HepG2 (cell line): ENCODE results near the gene UTS2R. TPM values are rescaled to one million over a fixed set of nuclear protein-coding genes. Genes with fewer than 3 reads are reported as not detected.

Source experiments
- CEBPZ ChIP-seq: IDR thresholded peaks from 2 replicates; pipeline ENCODE4 v1.6.1; 2012; ENCODE audit warnings: low read length, improper control_type of control experiment
- CREB3 ChIP-seq: sonication (generic); formaldehyde crosslinking; IDR thresholded peaks from 2 replicates; pipeline ENCODE4 v1.5.0; 2020; ENCODE audit warnings: missing genetic modification reagents
- E2F2 ChIP-seq: sonication (generic); formaldehyde crosslinking; IDR thresholded peaks from 2 replicates; pipeline ENCODE4 v1.4.0; 2020; ENCODE audit warnings: missing genetic modification reagents, borderline replicate concordance
- MXI1 ChIP-seq: IDR thresholded peaks from 3 replicates; pipeline ENCODE4 v1.6.1; 2012; ENCODE audit warnings: low read depth, low read length, inconsistent platforms, borderline replicate concordance
- NFIB ChIP-seq: sonication (generic); formaldehyde crosslinking; IDR thresholded peaks from 2 replicates; pipeline ENCODE4 v1.9.0; 2021; ENCODE audit warnings: missing genetic modification reagents, mild to moderate bottlenecking, borderline replicate concordance
- PRMT3 ChIP-seq: sonication (generic); formaldehyde crosslinking; IDR thresholded peaks from 2 replicates; pipeline ENCODE4 v1.8.1; 2022; ENCODE audit warnings: low read depth, mild to moderate bottlenecking, moderate library complexity, missing genetic modification reagents, borderline replicate concordance
- RELA ChIP-seq: sonication (generic); formaldehyde crosslinking; IDR thresholded peaks from 2 replicates; pipeline ENCODE4 v1.4.0; 2020; ENCODE audit warnings: missing genetic modification reagents
- SIN3B ChIP-seq: fragments of 150-350 bp; IDR thresholded peaks from 2 replicates; pipeline ENCODE4 v1.6.1; 2014; ENCODE audit warnings: low read length
- SMAD1 ChIP-seq: sonication (generic); formaldehyde crosslinking; IDR thresholded peaks from 2 replicates; pipeline ENCODE4 v1.4.0; 2020; ENCODE audit warnings: missing genetic modification reagents, low read depth, mild to moderate bottlenecking, borderline replicate concordance
- SNAPC5 ChIP-seq: sonication (generic); formaldehyde crosslinking; IDR thresholded peaks from 2 replicates; pipeline ENCODE4 v1.8.1; 2023; ENCODE audit warnings: mild to moderate bottlenecking, missing genetic modification reagents, borderline replicate concordance
- SRSF1 ChIP-seq: fragments of 200-400 bp; formaldehyde crosslinking; optimal IDR thresholded peaks from 2 replicates; pipeline ENCODE3; 2017; ENCODE audit warnings: mild to moderate bottlenecking, low read depth, low read length, moderate library complexity
- TBL1XR1 ChIP-seq: fragments of 150-350 bp; IDR thresholded peaks from 2 replicates; pipeline ENCODE4 v1.6.1; 2014; ENCODE audit warnings: borderline replicate concordance, low read length; ENCODE audit not compliant: partially characterized antibody
- ZNF274 ChIP-seq: sonication (generic); formaldehyde crosslinking; IDR thresholded peaks from 2 replicates; pipeline ENCODE4 v1.5.1; 2020; ENCODE audit warnings: mild to moderate bottlenecking, missing genetic modification reagents
- ZNF292 ChIP-seq: sonication (generic); formaldehyde crosslinking; IDR thresholded peaks from 2 replicates; pipeline ENCODE4 v1.8.1; 2022; ENCODE audit warnings: mild to moderate bottlenecking, low read depth, missing genetic modification reagents, borderline replicate concordance
- ZNF512B ChIP-seq: sonication (generic); formaldehyde crosslinking; IDR thresholded peaks from 2 replicates; pipeline ENCODE4 v1.5.1; 2020; ENCODE audit warnings: missing genetic modification reagents, mild to moderate bottlenecking, borderline replicate concordance
- ZNF614 ChIP-seq: IDR thresholded peaks from 2 replicates; pipeline ENCODE4 v1.6.1; 2018; ENCODE audit warnings: missing biosample characterization, missing genetic modification reagents, inconsistent platforms, borderline replicate concordance
- polyA plus RNA-seq, 8 experiments: library from polyadenylated mRNA; depleted of rRNA in 3 of 8; stranded (reverse) in 7 of 8; unstranded in 1 of 8; fragments of >200 nt; fragmentation: Illumina TruSeq in 4 of 8; extraction: Trizol in 4 of 8; gene quantifications; 2 replicates each; pipeline versions ENCODE4 v1.2.1 to v1.2.3, GENCODE V29; 2011 to 2016; ENCODE audit warnings: low read depth in 4 of 8, missing spikeins in 1 of 8, mixed read lengths in 1 of 8; ENCODE audit not compliant: insufficient read depth in 1 of 8
- total RNA-seq, 5 experiments: library from RNA; depleted of rRNA; stranded (reverse); fragments of >200 nt; fragmentation: Illumina TruSeq; extraction: Trizol; gene quantifications; 2 replicates each; pipeline ENCODE4 v1.2.3, GENCODE V29; 2016; ENCODE audit warnings: low read depth in 1 of 5

Gene UTS2R
- total and polyA plus RNA-seq, 2 of the 13 experiments (the other 11 are each of a cell fraction or from before 2014, with no cell fraction given) = 0.13 to 0.15 TPM

- TF ChIP-seq ZNF512B (CRISPR knock-in tag) (no peak), SNAPC5 (0 out of 2 replicates have a peak, but pooled peaks have one; percentile 91), SRSF1 (no peak), CEBPZ (no peak), ZNF274 (CRISPR knock-in tag) (0 out of 2 replicates have a peak, but pooled peaks have one; percentile 90), NFIB (CRISPR knock-in tag) (no peak), SMAD1 (CRISPR knock-in tag) (peak; percentile 88; the same call in 1 of the 2 replicates), E2F2 (no peak; the same call in 1 of the 2 replicates), SIN3B (peak; percentile 72; the same call in 1 of the 2 replicates), ZNF292 (CRISPR knock-in tag) (no peak), TBL1XR1 (no peak), PRMT3 (CRISPR knock-in tag) (peak; percentile 92; the same call in 1 of the 2 replicates), MXI1 (peak; percentile 89; the same call in 2 of the 3 replicates), CREB3 (CRISPR knock-in tag) (peak; percentile 72; the same call in 1 of the 2 replicates), ZNF614 (no peak; the same call in 1 of the 2 replicates), RELA (CRISPR knock-in tag) (peak; percentile 97)
Observed at GRCh38 chr17:82418001-82418986, 46.7 kb downstream of the UTS2R start, which contains the start of the genes HEXD and OGFOD3 (continued).
